HepG2 (cell line): Measurements from ENCODE around the gene METTL13. TPM values are rescaled to one million over a fixed set of nuclear protein-coding genes. Genes with fewer than 3 reads are reported as not detected.

Source experiments
- CENPT ChIP-seq: sonication (generic); formaldehyde crosslinking; IDR thresholded peaks from 2 replicates; pipeline ENCODE4 v1.8.0; 2022; ENCODE audit warnings: low read depth, mild to moderate bottlenecking, moderate library complexity, missing genetic modification reagents
- ELK4 ChIP-seq: sonication (generic); formaldehyde crosslinking; IDR thresholded peaks from 2 replicates; pipeline ENCODE4 v1.9.0; 2021; ENCODE audit warnings: missing genetic modification reagents, borderline replicate concordance
- HNRNPK ChIP-seq: fragments of 200-400 bp; formaldehyde crosslinking; IDR thresholded peaks from 2 replicates; pipeline ENCODE4 v1.6.1; 2018; ENCODE audit warnings: low read length, low read depth, moderate library complexity, mild to moderate bottlenecking; ENCODE audit not compliant: poor library complexity, severe bottlenecking
- KDM3A ChIP-seq: IDR thresholded peaks from 2 replicates; pipeline ENCODE4 v1.6.1; 2018; ENCODE audit warnings: low read depth, missing compliant biosample characterization
- MBNL3 ChIP-seq: fragments of 250-450 bp; sonication (Bioruptor Pico); conservative IDR thresholded peaks from 2 replicates; pipeline ENCODE4 v1.8.0; 2022; ENCODE audit warnings: mild to moderate bottlenecking, inconsistent platforms
- MIER2 ChIP-seq: IDR thresholded peaks from 2 replicates; pipeline ENCODE4 v1.6.1; 2016; ENCODE audit warnings: missing biosample characterization, missing genetic modification reagents
- NCOA1 ChIP-seq: sonication (generic); formaldehyde crosslinking; IDR thresholded peaks from 2 replicates; pipeline ENCODE4 v1.9.0; 2021; ENCODE audit warnings: missing genetic modification reagents
- NFKB2 ChIP-seq: sonication (generic); formaldehyde crosslinking; IDR thresholded peaks from 2 replicates; pipeline ENCODE4 v1.4.0; 2020; ENCODE audit warnings: missing genetic modification reagents, borderline replicate concordance
- PAWR ChIP-seq: sonication (generic); formaldehyde crosslinking; IDR thresholded peaks from 2 replicates; pipeline ENCODE4 v1.4.0; 2020; ENCODE audit warnings: missing genetic modification reagents, mild to moderate bottlenecking, borderline replicate concordance
- POLR2G ChIP-seq: fragments of 200-400 bp; formaldehyde crosslinking; IDR thresholded peaks from 2 replicates; pipeline ENCODE4 v1.6.1; 2018; ENCODE audit warnings: mild to moderate bottlenecking, low read depth, low read length, moderate library complexity
- RAD51 ChIP-seq: fragments of 450-650 bp; IDR thresholded peaks from 2 replicates; pipeline ENCODE4 v1.6.1; 2016; ENCODE audit warnings: borderline replicate concordance
- RFX5 ChIP-seq: IDR thresholded peaks from 2 replicates; pipeline ENCODE4 v1.6.1; 2011; ENCODE audit warnings: low read depth, low read length, improper control_type of control experiment
- SPEN ChIP-seq: sonication (generic); formaldehyde crosslinking; IDR thresholded peaks from 2 replicates; pipeline ENCODE4 v1.5.1; 2020; ENCODE audit warnings: low read depth, mild to moderate bottlenecking, missing genetic modification reagents
- TBX3 ChIP-seq: fragments of 450-650 bp; IDR thresholded peaks from 2 replicates; pipeline ENCODE4 v1.6.1; 2017; ENCODE audit warnings: antibody characterized with exemption, mild to moderate bottlenecking, inconsistent platforms, borderline replicate concordance
- TFDP2 ChIP-seq: sonication (generic); formaldehyde crosslinking; IDR thresholded peaks from 2 replicates; pipeline ENCODE4 v1.4.0; 2020; ENCODE audit warnings: missing genetic modification reagents
- ZKSCAN8 ChIP-seq: IDR thresholded peaks from 2 replicates; pipeline ENCODE4 v1.6.1; 2016; ENCODE audit warnings: borderline replicate concordance, missing genetic modification reagents, missing compliant biosample characterization
- ZNF431 ChIP-seq: sonication (generic); formaldehyde crosslinking; IDR thresholded peaks from 2 replicates; pipeline ENCODE4 v1.9.0; 2022; ENCODE audit warnings: missing genetic modification reagents, low read depth, mild to moderate bottlenecking, borderline replicate concordance
- ZNF7 ChIP-seq: IDR thresholded peaks from 2 replicates; pipeline ENCODE4 v1.6.1; 2016; ENCODE audit warnings: missing biosample characterization, missing genetic modification reagents
- polyA plus RNA-seq, 8 experiments: library from polyadenylated mRNA; depleted of rRNA in 3 of 8; stranded (reverse) in 7 of 8; unstranded in 1 of 8; fragments of >200 nt; fragmentation: Illumina TruSeq in 4 of 8; extraction: Trizol in 4 of 8; gene quantifications; 2 replicates each; pipeline versions ENCODE4 v1.2.1 to v1.2.3, GENCODE V29; 2011 to 2016; ENCODE audit warnings: low read depth in 4 of 8, missing spikeins in 1 of 8, mixed read lengths in 1 of 8; ENCODE audit not compliant: insufficient read depth in 1 of 8
- total RNA-seq, 5 experiments: library from RNA; depleted of rRNA; stranded (reverse); fragments of >200 nt; fragmentation: Illumina TruSeq; extraction: Trizol; gene quantifications; 2 replicates each; pipeline ENCODE4 v1.2.3, GENCODE V29; 2016; ENCODE audit warnings: low read depth in 1 of 5
- TF ChIP-seq, protein P1 (sequence below): IDR thresholded peaks from 2 replicates; pipeline ENCODE4 v1.6.1; 2016
- TF ChIP-seq, protein P2 (sequence below), 2 experiments: IDR thresholded peaks; 2 replicates each; pipeline ENCODE4 v1.6.1; 2011 to 2012; ENCODE audit warnings: low read length in 2 of 2, borderline replicate concordance in 1 of 2, low read depth in 1 of 2, mild to moderate bottlenecking in 1 of 2, moderate library complexity in 1 of 2
- TF ChIP-seq, protein P3 (sequence below): sonication (generic); formaldehyde crosslinking; IDR thresholded peaks from 2 replicates; pipeline ENCODE4 v1.8.1; 2023; ENCODE audit warnings: mild to moderate bottlenecking, missing genetic modification reagents

METTL13 gene
- total and polyA plus RNA-seq, 2 of the 13 experiments (the other 11 are each of a cell fraction or from before 2014, with no cell fraction given) = 18.6 to 22.8 TPM

- no peak; the same call in 1 of the 2 replicates for TF ChIP-seq NFKB2 (CRISPR knock-in tag)
- TF ChIP-seq, protein P1, sequence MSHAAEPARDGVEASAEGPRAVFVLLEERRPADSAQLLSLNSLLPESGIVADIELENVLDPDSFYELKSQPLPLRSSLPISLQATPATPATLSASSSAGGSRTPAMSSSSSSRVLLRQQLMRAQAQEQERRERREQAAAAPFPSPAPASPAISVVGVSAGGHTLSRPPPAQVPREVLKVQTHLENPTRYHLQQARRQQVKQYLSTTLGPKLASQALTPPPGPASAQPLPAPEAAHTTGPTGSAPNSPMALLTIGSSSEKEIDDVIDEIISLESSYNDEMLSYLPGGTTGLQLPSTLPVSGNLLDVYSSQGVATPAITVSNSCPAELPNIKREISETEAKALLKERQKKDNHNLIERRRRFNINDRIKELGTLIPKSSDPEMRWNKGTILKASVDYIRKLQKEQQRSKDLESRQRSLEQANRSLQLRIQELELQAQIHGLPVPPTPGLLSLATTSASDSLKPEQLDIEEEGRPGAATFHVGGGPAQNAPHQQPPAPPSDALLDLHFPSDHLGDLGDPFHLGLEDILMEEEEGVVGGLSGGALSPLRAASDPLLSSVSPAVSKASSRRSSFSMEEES (CRISPR knock-in tag) = 0 out of 2 replicates have a peak, but pooled peaks have one; percentile 56
- TF ChIP-seq, protein P2, sequence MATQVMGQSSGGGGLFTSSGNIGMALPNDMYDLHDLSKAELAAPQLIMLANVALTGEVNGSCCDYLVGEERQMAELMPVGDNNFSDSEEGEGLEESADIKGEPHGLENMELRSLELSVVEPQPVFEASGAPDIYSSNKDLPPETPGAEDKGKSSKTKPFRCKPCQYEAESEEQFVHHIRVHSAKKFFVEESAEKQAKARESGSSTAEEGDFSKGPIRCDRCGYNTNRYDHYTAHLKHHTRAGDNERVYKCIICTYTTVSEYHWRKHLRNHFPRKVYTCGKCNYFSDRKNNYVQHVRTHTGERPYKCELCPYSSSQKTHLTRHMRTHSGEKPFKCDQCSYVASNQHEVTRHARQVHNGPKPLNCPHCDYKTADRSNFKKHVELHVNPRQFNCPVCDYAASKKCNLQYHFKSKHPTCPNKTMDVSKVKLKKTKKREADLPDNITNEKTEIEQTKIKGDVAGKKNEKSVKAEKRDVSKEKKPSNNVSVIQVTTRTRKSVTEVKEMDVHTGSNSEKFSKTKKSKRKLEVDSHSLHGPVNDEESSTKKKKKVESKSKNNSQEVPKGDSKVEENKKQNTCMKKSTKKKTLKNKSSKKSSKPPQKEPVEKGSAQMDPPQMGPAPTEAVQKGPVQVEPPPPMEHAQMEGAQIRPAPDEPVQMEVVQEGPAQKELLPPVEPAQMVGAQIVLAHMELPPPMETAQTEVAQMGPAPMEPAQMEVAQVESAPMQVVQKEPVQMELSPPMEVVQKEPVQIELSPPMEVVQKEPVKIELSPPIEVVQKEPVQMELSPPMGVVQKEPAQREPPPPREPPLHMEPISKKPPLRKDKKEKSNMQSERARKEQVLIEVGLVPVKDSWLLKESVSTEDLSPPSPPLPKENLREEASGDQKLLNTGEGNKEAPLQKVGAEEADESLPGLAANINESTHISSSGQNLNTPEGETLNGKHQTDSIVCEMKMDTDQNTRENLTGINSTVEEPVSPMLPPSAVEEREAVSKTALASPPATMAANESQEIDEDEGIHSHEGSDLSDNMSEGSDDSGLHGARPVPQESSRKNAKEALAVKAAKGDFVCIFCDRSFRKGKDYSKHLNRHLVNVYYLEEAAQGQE (IDR thresholded peaks at IDR 0.05; ENCODE audit: borderline replicate concordance in 1 of 2, low read depth in 1 of 2, low read length in 2 of 2) = peak in 1 of 2 experiments; percentile 35; a peak in 1 of 4 replicates
- TF ChIP-seq RFX5 = no peak
- peak; percentile 50; the same call in 1 of the 2 replicates for TF ChIP-seq TFDP2 (CRISPR knock-in tag)
- peak; percentile 44; the same call in 1 of the 2 replicates for TF ChIP-seq ZNF431
- TF ChIP-seq TBX3 = peak; percentile 55; the same call in 1 of the 2 replicates
- TF ChIP-seq NCOA1 (CRISPR knock-in tag) = no peak
- no peak for TF ChIP-seq ZKSCAN8 (CRISPR knock-in tag)
- no peak for TF ChIP-seq MBNL3 (CRISPR knock-in tag)
- no peak for TF ChIP-seq CENPT (CRISPR knock-in tag)
- TF ChIP-seq POLR2G = peak; percentile 85
- peak; percentile 88 for TF ChIP-seq SPEN
- TF ChIP-seq PAWR (CRISPR knock-in tag) = no peak
- 0 out of 2 replicates have a peak, but pooled peaks have one; percentile 58 for TF ChIP-seq KDM3A (CRISPR knock-in tag)
- TF ChIP-seq HNRNPK = peak; percentile 16
- no peak for TF ChIP-seq ELK4 (CRISPR knock-in tag)
- TF ChIP-seq RAD51 = no peak
- no peak for TF ChIP-seq ZNF7 (CRISPR knock-in tag)
- TF ChIP-seq, protein P3, sequence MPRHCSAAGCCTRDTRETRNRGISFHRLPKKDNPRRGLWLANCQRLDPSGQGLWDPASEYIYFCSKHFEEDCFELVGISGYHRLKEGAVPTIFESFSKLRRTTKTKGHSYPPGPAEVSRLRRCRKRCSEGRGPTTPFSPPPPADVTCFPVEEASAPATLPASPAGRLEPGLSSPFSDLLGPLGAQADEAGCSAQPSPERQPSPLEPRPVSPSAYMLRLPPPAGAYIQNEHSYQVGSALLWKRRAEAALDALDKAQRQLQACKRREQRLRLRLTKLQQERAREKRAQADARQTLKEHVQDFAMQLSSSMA (CRISPR knock-in tag) = no peak
- TF ChIP-seq MIER2 (CRISPR knock-in tag) = no peak
These were observed 39.4 kb upstream of the METTL13 start, which contains the start of gene VAMP4 (continued) for GRCh38 chr1:171741872-171742576.
